T-helper 1 cell treated with Interleukin-12 subunit alpha and Interleukin-12 subunit beta and Interleukin-4 antibody, amounts not matched to agents 30 ng/mL and 1 ng/mL, for 36 hours (primary cell): ENCODE data around the gene COL13A1. TPM values are rescaled to one million over a fixed set of nuclear protein-coding genes. Genes with fewer than 3 reads are reported as not detected.

ENCODE experiments used
- intact Hi-C: fragments of 100-400 bp; cut with micrococcal nuclease; formaldehyde crosslinking; loops from one replicate; pipeline ENCODE4 v1.15.1; 2024
- total RNA-seq: library from RNA; stranded (reverse); gene quantifications from 2 replicates; pipeline ENCODE4 v1.2.3, GENCODE V29; 2022

The COL13A1 gene
- total RNA-seq, 1 donor from 2014 or later, result not detected

DNA sequence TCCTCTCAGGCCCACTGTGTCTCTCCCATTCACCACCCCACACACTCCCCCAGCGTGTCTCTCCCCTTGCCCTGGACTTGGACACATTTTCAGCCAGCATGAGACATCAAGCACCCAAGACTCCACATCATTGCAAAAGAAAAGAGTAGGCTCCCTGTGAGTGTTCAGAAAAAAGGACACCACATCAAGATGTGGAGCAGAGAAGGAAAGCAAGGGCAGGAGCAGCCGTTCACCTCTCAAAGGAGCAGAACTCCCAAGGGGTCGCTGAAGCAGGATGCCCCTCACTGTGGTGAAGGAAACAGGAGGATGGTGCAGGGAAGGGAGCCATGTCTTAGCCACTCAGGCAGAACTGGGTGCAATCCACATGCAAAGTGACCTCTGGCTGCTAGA is 161.0 kb downstream of the COL13A1 start:
- intact Hi-C loops, result no loop called here

DNA sequence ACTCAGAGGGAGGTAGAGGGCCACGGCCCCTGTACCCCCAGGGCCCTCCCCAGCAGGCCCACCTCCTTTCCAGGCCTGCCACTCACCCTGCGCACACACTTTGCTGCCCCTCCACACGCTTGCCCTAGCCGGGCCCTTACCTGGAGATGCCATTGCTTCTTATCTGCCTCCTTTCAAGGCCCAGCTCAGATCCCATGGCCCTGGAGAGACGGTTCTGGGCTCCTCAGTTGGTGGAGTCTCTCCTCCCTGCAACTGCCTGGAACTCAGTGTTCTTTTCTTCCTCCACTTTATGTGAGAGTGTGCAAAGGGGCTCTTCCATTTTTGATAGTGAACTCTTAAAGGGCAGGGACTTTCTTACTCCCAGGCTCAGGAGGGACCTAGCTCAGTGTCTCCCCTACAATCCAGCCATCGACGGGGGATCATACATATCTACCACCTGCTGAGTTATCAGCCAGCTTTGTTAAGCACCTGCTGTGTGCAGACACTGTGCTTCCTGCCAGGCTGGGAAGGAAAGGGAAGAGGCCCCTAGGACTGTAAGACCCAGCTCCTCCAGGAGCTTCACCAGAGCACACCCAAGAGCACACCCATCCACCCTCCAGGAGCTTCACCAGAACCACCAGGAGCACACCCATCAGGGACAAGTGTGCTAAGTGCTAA is 161.6 kb downstream of the COL13A1 start:
- intact Hi-C loops, result no loop called here

DNA sequence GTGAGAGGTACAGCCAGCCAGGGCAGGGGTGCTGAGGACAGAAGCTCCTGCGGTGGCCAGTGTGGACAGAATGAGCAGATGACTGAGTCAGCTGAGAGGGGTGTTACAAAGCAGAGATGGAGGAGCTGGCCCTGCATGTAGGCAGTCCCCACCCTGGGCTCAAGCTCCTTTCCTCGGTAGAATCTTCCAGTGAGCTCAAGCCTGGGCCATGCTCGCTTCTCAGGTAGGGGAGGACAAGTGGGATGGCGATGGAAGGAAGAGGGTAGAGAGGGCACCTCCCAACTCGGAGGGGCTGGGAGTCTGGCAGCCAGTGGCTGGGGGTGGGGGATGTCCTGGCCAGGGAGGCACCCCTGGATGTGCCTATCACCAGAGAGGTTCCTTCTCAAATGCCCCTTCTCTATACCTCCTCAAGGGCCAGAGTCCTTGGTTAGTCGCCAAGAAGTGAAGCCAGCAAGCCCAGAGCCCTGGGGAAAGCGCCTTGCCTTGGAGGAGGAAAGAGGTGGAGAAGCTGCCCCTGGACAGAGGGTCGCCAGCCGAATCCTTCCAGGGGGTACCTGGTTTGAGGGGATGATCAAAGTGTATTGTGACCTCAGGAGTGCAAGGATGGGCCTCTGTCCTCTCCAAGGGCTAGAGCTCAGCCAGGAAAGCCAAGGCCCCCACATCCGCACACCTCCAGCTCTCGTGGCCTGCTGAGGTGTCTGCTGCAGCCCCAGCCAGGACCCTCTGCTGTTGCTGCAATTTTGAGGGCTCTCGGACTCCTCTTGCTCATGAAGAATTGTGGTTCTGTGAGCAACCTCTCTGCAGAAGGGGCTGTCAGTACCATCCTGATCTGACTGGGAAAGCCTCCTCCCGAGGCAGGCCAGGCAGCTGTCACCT is 162.4 kb downstream of the COL13A1 start:
- intact Hi-C loops, result no loop called here

DNA sequence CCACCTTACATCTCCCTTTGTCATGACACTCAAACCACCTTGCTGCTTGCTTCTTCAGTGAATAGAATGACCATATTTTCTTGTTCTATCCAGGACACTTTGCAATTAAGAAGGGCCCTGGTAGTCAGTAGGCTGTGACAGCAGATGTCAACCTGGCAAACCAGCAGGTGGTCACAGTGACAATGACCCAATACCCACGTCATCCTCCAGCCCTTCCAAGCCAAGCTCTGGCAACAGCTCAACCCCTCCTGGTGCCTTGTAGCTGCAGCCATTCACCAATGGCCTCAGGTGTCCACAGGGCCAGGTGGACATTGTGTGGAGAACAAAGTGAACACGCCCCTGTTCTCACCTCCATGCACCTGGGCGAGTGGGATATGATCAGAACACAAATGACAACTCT is 163.4 kb downstream of the COL13A1 start:
- intact Hi-C loops, result no loop called here

DNA sequence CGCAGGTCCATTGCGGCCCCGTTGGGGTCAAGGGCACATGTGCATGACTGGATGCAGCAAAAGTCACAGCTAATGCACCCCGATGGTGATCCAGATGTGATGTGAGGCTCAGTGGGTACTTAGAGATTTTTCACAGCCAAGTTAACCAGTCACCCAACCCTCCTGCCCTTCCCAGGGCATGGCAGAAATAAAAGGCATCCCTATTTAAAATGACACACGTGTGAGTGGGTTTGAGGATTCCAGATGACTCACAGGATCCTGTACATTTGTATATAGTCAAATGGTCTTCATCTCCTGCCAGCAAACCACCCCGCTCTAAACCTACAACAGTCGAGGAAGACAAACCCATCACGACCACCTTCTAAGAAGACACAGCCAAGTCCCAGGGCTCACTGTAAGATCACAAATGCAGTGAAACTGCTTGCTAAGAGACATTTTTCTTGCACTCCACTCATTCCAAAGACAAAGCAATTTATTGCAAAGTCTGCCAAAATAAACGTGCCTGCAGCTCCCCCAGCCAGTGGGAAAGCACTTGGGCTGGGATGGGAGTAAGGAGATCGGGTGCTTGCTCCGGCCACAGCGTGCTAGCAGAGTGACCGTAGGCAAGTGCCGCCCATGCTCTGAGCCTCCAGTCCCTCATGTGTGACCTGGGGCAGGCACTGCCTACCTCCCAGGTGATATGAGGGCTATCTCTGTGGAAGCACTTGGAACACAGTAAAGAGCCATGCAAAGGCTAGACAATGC is 164.4 kb downstream of the COL13A1 start:
- intact Hi-C loops, result no loop called here

DNA sequence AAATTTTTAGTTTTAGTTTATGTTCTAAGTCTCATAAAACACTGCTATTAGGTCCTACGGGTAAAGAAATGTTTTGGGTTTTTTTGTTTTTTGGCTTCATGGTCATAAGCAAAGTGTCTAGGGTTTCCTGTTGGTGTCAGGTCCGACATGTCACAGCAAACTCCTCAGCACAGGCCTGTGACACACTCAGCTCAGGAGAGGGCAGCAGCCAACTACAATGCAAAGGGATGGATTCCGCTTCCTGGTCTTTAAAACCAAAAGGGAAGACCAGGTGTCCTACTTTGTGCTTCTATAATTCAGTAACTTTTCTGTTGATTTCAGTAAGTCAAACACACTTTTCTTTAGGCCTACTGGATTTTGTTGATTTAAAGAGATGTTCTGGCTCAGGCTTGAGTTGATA is 167.1 kb downstream of the COL13A1 start:
- intact Hi-C loops, result no loop called here

DNA sequence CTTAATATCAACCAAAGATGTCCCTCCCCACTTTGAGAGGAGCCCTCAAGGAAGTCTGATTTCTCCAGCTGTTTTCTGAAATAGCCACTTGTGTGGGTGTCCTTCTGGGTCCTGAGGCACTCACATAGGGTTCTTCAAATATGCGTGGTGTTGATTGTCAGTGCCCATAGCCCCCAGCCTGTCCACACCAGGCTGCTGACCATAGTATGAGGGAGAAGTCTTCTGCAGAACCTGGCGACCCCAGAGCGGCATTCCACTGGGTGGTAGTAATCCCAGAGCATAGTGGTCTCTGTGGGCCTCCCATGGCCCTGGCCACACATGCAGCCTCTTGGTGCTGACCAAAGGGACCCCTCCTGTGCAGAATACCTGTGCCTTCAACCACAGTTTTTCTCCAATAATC is 168.3 kb downstream of the COL13A1 start:
- intact Hi-C loops, result no loop called here

DNA sequence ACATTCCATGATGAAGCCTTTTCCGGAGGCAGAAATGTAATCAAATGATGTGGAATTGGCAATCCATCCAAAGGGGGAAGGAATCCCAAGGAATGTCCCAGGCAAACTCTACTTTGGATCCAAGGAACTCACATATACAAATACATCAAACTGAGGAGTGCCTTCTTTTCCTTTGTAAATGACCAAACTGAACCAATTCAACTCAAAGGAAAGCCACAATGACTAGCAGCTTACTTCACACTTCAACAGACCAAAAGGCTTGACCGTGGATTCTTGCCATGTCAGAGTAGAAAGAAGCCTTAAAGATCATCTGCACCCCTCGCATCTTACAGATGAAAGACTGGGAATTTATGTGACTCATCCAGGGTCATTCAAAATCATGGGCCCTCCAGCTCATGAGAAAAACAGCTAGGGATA is 171.3 kb downstream of the COL13A1 start:
- intact Hi-C loops, result no loop called here

DNA sequence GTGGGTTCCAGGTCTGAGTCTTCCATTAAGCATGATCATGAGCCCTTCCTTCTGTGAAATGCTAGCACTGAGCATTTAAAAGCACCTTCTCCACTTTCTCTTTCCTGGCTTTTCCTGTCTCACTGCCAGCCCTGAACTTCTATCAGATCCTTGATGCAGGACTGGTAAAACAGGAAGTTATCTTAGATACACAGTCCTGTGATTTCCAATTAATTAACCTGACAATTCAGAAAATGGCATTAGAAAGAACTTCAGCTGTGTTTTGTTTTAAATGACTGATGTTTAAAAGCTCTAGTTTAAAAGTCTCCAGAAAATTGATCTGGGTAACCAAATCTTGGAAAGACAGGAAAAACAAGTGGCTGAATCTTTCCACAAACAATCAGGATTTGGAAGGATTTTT is 172.0 kb downstream of the COL13A1 start:
- intact Hi-C loops, result no loop called here

DNA sequence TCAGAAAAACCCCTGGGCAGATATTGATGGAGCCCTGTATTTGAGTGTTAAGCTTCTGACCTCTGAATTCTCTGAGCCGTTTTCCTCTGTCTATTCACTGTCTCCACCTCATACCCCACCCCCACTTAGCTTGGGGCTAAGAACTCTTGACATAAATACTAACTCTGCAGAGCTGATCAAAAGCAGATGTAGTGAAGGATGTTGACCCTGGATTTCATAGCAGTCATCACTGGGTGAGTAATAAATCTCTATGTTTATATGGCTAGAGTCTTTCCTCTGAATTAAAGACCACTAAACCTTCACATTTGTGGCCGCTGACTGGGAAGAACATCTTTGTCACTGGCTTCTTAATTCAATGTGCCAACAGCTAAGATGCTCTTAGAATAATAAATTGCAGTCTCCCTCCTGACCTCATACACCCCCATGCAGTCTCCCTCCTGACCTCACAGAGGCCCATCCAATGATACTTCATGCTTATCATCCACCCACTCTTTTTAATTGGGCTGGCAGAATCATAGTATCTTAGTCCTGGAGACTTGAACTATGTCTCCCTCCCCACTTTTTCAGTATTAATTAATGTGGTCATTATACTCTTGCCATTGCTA is 172.9 kb downstream of the COL13A1 start:
- intact Hi-C loops, result no loop called here

DNA sequence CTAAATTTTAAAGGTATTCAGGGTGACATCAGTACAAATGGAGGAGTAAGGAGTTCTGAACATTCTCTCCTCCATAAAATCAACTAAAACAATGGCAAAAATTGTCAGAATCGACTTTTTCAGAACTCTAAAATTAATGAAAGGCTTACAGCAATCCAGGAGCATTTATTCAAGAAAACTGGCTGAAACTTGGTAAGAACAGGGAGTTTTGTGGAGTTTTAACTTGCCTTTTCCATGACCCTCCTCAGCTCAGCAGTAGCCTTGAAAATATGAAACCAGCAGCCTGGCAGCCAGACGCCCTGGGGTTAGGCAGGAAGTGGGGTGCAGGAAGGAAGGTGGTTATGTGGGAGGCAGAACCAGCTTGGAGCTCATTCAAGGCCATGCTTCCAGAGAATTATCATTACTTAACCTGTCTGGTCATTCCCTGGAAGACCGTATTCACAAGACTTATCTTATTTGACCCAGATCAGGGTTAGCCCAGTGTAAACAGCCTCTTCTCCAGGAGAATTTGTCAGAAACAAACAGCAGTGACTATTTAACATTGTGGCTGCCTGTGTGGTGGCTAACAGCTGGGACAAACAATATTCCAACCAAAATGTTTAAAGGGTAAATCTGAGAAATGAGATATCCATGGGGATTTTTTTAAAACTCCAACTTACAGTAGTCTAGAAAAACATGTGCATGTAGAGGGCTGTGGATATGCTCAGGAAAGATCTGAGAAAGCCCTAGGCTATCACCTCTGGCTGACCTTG is 175.3 kb downstream of the COL13A1 start:
- intact Hi-C loops, result no loop called here

DNA sequence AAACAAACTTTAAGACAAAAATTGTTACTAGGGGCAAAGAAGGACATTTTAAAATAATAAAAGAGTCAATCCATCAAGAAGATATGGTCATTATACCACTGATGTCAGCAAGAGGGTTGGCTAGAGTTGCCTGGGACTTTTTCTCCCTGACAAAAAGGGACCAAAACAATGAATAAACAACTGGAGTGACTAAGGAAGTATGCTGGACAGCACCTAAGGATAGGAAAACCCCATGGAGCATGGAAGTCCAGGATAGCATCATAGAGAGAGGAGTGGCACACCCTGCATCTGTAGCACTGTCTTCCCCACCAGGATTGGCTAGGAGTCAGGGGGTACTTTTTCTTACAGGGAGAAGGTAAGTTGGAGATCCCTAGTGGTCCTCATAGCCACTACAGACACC is 177.5 kb downstream of the COL13A1 start:
- intact Hi-C loops, result no loop called here

DNA sequence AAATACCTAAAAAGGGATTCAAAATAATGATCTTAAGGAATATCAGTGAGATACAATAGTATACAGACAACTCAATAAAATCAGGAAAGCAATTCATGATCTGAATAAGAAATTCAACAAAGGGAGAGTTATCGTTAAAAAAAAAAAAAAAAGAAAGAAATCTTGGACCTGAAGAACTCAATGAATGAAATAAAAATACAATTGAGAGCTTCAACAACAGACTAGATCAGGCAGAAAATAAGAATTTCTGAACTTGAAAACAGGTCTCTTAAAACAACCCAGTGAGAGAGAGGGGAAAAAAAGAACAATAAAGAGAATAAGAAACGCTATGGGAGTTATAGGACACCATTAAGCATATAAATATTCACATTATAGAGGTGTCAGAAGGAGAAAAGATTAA is 179.0 kb downstream of the COL13A1 start:
- intact Hi-C loops, result no loop called here

DNA sequence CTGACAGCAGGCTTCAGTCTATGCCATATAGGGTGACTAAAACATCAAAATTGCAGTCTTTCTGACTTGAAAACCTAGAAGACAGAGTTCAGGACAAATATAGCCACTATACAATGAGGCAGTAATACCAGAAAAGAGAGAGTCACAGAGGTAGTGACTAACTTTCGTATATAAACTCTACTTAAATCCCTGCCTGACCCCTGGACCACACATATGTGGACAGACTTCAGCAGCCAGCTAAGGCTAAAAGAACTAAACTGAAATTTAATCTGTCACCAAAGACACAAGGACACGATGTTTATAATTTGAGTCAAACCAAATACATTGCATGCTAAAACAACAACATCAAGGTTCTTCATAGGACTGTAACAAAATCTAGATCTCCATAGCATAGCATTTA is 186.4 kb downstream of the COL13A1 start:
- intact Hi-C loops, result no loop called here

DNA sequence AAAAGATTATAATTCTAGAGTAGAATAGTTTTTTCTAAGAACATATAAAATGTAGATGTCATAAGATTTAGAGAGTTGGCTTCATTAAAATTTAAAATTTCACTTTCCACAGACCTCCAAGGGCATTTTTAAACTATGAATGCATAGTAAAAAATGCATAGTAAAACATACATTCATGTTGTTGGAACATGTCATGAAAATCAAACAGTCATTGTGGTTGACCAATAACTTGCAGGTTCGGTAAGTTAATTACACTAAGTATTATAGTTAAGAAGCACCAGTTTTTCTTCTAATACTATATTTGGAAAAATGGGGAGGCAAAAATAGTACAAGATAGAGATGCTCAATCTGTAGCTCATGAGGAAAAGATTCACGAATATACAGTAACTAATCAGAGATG is 189.4 kb downstream of the COL13A1 start:
- intact Hi-C loops, result no loop called here

DNA sequence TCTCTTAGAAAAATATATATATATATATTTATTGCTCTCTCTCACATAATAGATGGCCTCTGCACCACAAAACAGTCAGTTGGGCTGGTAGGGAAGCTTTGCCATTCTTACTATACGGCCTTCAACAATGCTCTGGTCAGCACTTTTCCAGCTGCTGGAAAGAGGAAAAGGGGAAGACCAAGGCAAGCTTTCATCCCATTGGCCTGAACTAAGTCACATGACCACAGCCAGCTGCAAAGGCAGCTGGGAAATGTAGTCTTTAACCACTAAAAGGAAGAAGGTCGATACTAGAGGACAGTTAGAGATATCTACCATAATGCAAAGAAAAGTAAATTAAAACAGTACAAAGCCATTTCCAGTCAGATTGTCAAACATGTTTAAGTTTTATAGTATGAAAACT is 192.6 kb downstream of the COL13A1 start:
- intact Hi-C loops, result no loop called here

DNA sequence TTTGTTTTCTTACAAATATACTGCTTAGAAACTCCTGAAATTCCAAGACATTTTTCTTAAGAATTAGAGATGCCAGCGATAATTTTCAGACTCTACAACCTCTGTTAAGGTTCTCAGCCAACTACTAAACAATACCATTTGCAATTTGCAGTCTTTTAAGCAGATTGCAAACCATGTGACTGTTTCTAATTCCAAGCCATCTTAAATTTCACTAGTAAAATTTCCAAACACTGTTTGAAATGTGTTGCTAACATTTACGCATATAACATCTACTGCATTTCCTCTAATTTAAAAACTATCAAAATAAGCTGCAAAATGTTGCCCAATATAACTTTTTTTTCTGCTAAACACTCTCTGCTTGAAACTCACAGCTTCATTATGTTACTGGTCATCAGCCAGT is 194.9 kb downstream of the COL13A1 start:
- intact Hi-C loops, result no loop called here

DNA sequence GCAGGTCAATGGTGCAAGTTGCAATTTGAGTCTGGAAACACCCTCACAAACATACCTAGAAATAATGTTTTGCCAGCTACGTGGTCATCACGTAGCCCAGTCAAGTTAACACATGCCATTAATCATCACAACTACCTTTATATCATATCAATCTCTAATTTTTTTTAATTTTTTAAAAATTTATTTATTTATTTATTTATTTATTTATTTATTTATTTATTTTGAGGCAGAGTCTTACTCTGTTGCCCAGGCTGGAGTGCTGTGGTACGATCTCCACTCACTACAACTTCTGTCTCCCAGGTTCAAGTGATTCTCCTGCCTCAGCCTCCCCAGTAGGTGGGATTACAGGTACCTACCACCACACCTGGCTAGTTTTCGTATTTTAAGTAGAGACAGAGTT is 198.6 kb downstream of the COL13A1 start:
- intact Hi-C loops, result no loop called here

DNA sequence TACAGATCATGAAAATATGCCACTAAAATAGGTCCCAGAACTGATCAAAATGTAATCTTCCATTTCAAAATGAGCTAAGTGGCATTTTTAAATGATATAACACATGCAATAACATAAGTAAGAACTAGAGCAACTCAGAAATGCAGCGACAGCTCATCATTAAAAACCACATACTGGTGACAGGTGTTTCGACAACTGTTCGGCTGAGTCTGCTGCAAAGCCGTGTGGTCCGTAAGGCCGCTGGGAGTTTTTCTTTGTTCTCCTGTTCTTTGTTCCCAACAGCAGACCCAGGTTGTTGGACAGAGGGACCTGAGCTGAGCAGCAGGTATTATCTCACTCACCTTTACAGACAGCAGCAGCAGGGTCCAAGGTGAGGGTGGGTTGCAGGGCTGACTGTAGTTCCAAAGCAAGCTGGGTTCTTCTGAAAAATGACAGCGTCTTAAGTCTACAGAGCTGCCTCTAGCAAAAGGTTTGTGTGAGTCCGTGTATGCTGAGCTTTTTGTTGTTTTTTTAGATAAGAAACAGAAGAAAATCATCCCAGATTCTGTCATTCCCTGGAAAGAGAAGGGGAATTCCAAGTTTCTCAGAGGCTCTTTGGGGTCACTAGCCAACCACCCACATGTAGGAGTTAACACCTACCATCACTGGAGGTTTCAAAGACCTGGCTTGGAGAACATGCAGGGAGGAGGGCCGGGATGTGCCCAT is 205.6 kb downstream of the COL13A1 start:
- intact Hi-C loops, result no loop called here
